ENCODE results near the gene JADE2.

Gene JADE2

GRCh38 chr5:134561871-134562296 lies 36.4 kb downstream of the JADE2 start:
- Histone ChIP-seq H3K9me2 (replicated peaks; ENCODE audit: control insufficient read depth, low read length) (no peaks in the 10 kb centered on the region), H3K4me1 (ENCODE audit: control insufficient read depth, low read length) (no peaks in the 10 kb centered on the region), H4K20me1 (ENCODE audit: control insufficient read depth, insufficient read depth, low read depth, low read length) (no peaks in the 10 kb centered on the region), H3K79me2 (ENCODE audit: control insufficient read depth, low read length) (no peaks in the 10 kb centered on the region; the same call in 1 of the 2 replicates), H3K36me3 (ENCODE audit: control insufficient read depth, low read length) (peaks cover 75% of the 10 kb centered on the region), H3F3A (ENCODE audit: control insufficient read depth, insufficient read depth) (no peaks in the 10 kb centered on the region), H3K27me3 (ENCODE audit: control insufficient read depth, low read length) (no peaks in the 10 kb centered on the region), H3K9me3 (ENCODE audit: control insufficient read depth, insufficient read depth, low read length) (no peaks in the 10 kb centered on the region), H3K4me3 (ENCODE audit: low read length) (no peak overlapping the region), H3K27ac (ENCODE audit: low read depth, low read length) (no peak overlapping the region), H3K4me2 (ENCODE audit: low read length) (no peak overlapping the region)
- TF ChIP-seq EZH2phosphoT487 (IDR thresholded peaks at IDR 0.05; ENCODE audit: borderline replicate concordance, low read length) = no peak
- peak; percentile 46 for TF ChIP-seq CTCF (IDR thresholded peaks at IDR 0.05; ENCODE audit: low read depth, low read length, poor library complexity, severe bottlenecking)

GRCh38 chr5:134563221-134563620 lies 37.8 kb downstream of the JADE2 start:
- H3K36me3 ChIP-seq (ENCODE audit: control insufficient read depth, low read length) = peaks cover 86% of the 10 kb centered on the region
- no peaks in the 10 kb centered on the region for H3K4me1 ChIP-seq (ENCODE audit: control insufficient read depth, low read length)
- H3K9me3 ChIP-seq (ENCODE audit: control insufficient read depth, insufficient read depth, low read length) = no peaks in the 10 kb centered on the region
- no peak overlapping the region for H3K4me3 ChIP-seq (ENCODE audit: low read length)
- no peaks in the 10 kb centered on the region for H3F3A ChIP-seq (ENCODE audit: control insufficient read depth, insufficient read depth)
- H3K9me2 ChIP-seq (replicated peaks; ENCODE audit: control insufficient read depth, low read length) = no peaks in the 10 kb centered on the region
- H4K20me1 ChIP-seq (ENCODE audit: control insufficient read depth, insufficient read depth, low read depth, low read length) = 0 out of 2 replicates have a peak, but pooled peaks cover 4% of the 10 kb centered on the region
- no peaks in the 10 kb centered on the region for H3K27me3 ChIP-seq (ENCODE audit: control insufficient read depth, low read length)
- TF ChIP-seq EZH2phosphoT487 (IDR thresholded peaks at IDR 0.05; ENCODE audit: borderline replicate concordance, low read length) (no peak), CTCF (IDR thresholded peaks at IDR 0.05; ENCODE audit: low read depth, low read length, poor library complexity, severe bottlenecking) (no peak)
- H3K79me2 ChIP-seq (ENCODE audit: control insufficient read depth, low read length) = no peaks in the 10 kb centered on the region
- H3K4me2 ChIP-seq (ENCODE audit: low read length) = no peak overlapping the region
- H3K27ac ChIP-seq (ENCODE audit: low read depth, low read length) = no peak overlapping the region

GRCh38 chr5:134563962-134564361 lies 38.5 kb downstream of the JADE2 start:
- H4K20me1 ChIP-seq (ENCODE audit: control insufficient read depth, insufficient read depth, low read depth, low read length) = 0 out of 2 replicates have a peak, but pooled peaks cover 4% of the 10 kb centered on the region
- no peak overlapping the region for H3K4me3 ChIP-seq (ENCODE audit: low read length)
- H3K9me2 ChIP-seq (replicated peaks; ENCODE audit: control insufficient read depth, low read length) = no peaks in the 10 kb centered on the region
- H3K9me3 ChIP-seq (ENCODE audit: control insufficient read depth, insufficient read depth, low read length) = no peaks in the 10 kb centered on the region
- H3K79me2 ChIP-seq (ENCODE audit: control insufficient read depth, low read length) = no peaks in the 10 kb centered on the region
- no peaks in the 10 kb centered on the region for H3F3A ChIP-seq (ENCODE audit: control insufficient read depth, insufficient read depth)
- H3K4me1 ChIP-seq (ENCODE audit: control insufficient read depth, low read length) = no peaks in the 10 kb centered on the region
- H3K36me3 ChIP-seq (ENCODE audit: control insufficient read depth, low read length) = peaks cover 90% of the 10 kb centered on the region
- H3K27ac ChIP-seq (ENCODE audit: low read depth, low read length) = no peak overlapping the region
- H3K27me3 ChIP-seq (ENCODE audit: control insufficient read depth, low read length) = no peaks in the 10 kb centered on the region
- TF ChIP-seq CTCF (IDR thresholded peaks at IDR 0.05; ENCODE audit: low read depth, low read length, poor library complexity, severe bottlenecking) = no peak
- no peak for TF ChIP-seq EZH2phosphoT487 (IDR thresholded peaks at IDR 0.05; ENCODE audit: borderline replicate concordance, low read length)
- H3K4me2 ChIP-seq (ENCODE audit: low read length) = no peak overlapping the region

All from DOHH2 (cell line).